Endodermal cell (in vitro differentiated cells): Measurements from ENCODE around the gene KIAA1671. TPM values are rescaled to one million over a fixed set of nuclear protein-coding genes. Genes with fewer than 3 reads are reported as not detected.

Source experiments
- DNase-seq: peaks from one replicate; pipeline ENCODE4 v3.0.0-alpha.2; 2017
- H3K27ac ChIP-seq: 2 replicates; pipeline ENCODE4 v1.5.1; 2013; ENCODE audit warnings: mild to moderate bottlenecking, low read depth, low read length, moderate library complexity
- H3K27me3 ChIP-seq: 2 replicates; pipeline ENCODE4 v1.6.1; 2013; ENCODE audit warnings: mild to moderate bottlenecking, low read length, moderate library complexity; ENCODE audit not compliant: insufficient read depth, control insufficient read depth, poor library complexity, severe bottlenecking
- H3K36me3 ChIP-seq: 2 replicates; pipeline ENCODE4 v1.7.0; 2013; ENCODE audit warnings: mild to moderate bottlenecking, low read length, moderate library complexity; ENCODE audit not compliant: control insufficient read depth, insufficient read depth
- H3K4me1 ChIP-seq: one replicate; pipeline ENCODE4 v1.7.0; 2013; ENCODE audit warnings: low read length; ENCODE audit not compliant: control insufficient read depth, insufficient read depth
- H3K4me3 ChIP-seq: 2 replicates; pipeline ENCODE4 v1.5.1; 2013; ENCODE audit warnings: mild to moderate bottlenecking, low read length, moderate library complexity
- H3K9ac ChIP-seq: 2 replicates; pipeline ENCODE4 v1.6.1; 2013; ENCODE audit warnings: mild to moderate bottlenecking, low read length, moderate library complexity; ENCODE audit not compliant: poor library complexity, severe bottlenecking; ENCODE audit errors: extremely low read depth
- H3K9me3 ChIP-seq: 2 replicates; pipeline ENCODE4 v1.6.1; 2013; ENCODE audit warnings: mild to moderate bottlenecking, low read length, moderate library complexity; ENCODE audit not compliant: control insufficient read depth
- H3K27ac Mint-ChIP-seq: 2 replicates; pipeline ENCODE4 v1.8.0; 2020; ENCODE audit warnings: mixed read lengths
- H3K27me3 Mint-ChIP-seq: 2 replicates; pipeline ENCODE4 v1.8.0; 2021; ENCODE audit warnings: mild to moderate bottlenecking, mixed read lengths; ENCODE audit not compliant: insufficient read depth
- H3K36me3 Mint-ChIP-seq: 2 replicates; pipeline ENCODE4 v1.8.0; 2020; ENCODE audit warnings: low read depth, mixed read lengths
- H3K4me1 Mint-ChIP-seq: 2 replicates; pipeline ENCODE4 v1.8.0; 2020; ENCODE audit warnings: mixed read lengths
- H3K4me3 Mint-ChIP-seq: 2 replicates; pipeline ENCODE4 v1.8.0; 2020; ENCODE audit warnings: mild to moderate bottlenecking, moderate library complexity, mixed read lengths
- H3K9me3 Mint-ChIP-seq: 2 replicates; pipeline ENCODE4 v1.8.0; 2020; ENCODE audit warnings: mild to moderate bottlenecking, mixed read lengths
- CTCF ChIP-seq: fragments of 200-600 bp; sonication (generic); conservative IDR thresholded peaks from 2 replicates; pipeline ENCODE4 v1.5.0; 2021; ENCODE audit warnings: antibody characterized with exemption, mild to moderate bottlenecking
- WGBS, 2 experiments: methylation state at CpG; one replicate each; pipeline versions ENCODE4 v1.1.5 to v1.1.7; 2013; ENCODE audit warnings: missing lambda C conversion rate in 2 of 2, mixed read lengths in 1 of 2; ENCODE audit not compliant: insufficient coverage in 1 of 2, insufficient read length in 1 of 2; 5-methylcytosine and 5-hydroxymethylcytosine counted together
- total RNA-seq, 2 donors: library from RNA; stranded (reverse); fragmentation: NEBNext Ultra II Directional in 1 of 2; extraction: Animal tissue kit (Norgen Biotek cat#: 25700) in 1 of 2; gene quantifications; 2 replicates in 1 of 2; 3 replicates in 1 of 2; pipeline ENCODE4 v1.2.1, GENCODE V29; 2021

Gene KIAA1671
- total RNA-seq, 2 donors from 2014 or later = 38.8 to 43.7 TPM

GRCh38 chr22:25197340-25197739 is 244.8 kb downstream of the KIAA1671 start:
- H3K36me3 Mint-ChIP-seq = peaks cover 20% of the 10 kb centered on the region
- 93 to 95% methylated on average over 3 to 4 of the region's 4 CpGs for WGBS, 2 experiments
- H3K4me3 ChIP-seq = no peak overlapping the region
- no peak overlapping the region for H3K9ac ChIP-seq
- DNase-seq = no peak
- H3K36me3 ChIP-seq = peaks cover 25% of the 10 kb centered on the region
- H3K4me1 Mint-ChIP-seq = no peaks in the 10 kb centered on the region
- no peak overlapping the region for H3K27ac ChIP-seq
- H3K27me3 ChIP-seq = no peaks in the 10 kb centered on the region
- TF ChIP-seq CTCF = no peak
- H3K9me3 ChIP-seq = no peaks in the 10 kb centered on the region
- no peaks in the 10 kb centered on the region for H3K27me3 Mint-ChIP-seq
- no peak overlapping the region for H3K27ac Mint-ChIP-seq
- no peaks in the 10 kb centered on the region for H3K9me3 Mint-ChIP-seq
- no peaks in the 10 kb centered on the region for H3K4me1 ChIP-seq
- H3K4me3 Mint-ChIP-seq = no peak overlapping the region

DNA sequence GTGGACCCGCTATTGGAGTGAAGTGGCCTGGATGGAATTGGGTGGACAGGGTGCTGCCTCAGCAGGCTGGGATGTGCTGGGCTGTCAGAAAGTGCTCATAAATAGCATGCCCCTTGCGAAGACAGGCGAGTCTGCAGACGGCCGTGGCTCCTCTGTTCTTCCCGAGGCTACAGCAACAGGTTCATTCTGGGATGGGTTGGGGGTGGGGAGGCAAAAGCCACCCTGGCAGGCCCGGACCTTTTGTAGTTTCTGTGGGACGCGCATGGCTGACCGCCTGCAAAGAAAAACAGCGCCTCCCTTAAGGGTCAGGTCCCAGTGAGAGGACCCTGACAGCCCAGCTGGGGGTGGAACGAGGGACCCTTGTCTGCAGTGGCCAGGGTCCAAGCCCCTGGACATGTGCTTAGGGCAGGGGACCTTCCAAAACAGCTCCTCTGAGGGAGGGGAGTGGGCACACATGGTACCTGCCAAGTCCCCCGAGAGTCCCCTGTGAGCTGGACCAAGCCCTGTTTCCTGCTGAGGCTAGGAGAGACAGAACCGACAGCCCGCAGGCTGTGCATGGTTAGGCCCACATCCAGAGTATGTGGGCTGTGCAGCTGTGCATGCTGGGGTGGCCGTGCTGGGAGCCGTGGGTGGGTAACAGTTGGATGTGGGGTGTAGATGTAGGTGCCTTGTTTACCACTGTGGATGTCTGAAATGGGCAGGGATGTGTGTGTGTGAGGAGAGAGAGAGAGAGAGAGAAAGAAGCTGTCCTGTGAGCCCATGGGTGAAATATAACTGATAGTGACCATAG is 247.4 kb downstream of the KIAA1671 start, which contains the start of gene CRYBB3:
Gene CRYBB3 (plus strand): TSS at position 128 of the 790 bp plus-strand sequence. CDS start 1,539 bp downstream, outside the sequence.
- Mint-ChIP-seq H3K4me3 (no peak within 1 kb of the TSS), H3K27ac (no peak within 1 kb of the TSS), H3K27me3 (no peaks in the 10 kb centered on the region), H3K4me1 (no peaks in the 10 kb centered on the region), H3K36me3 (peaks cover 15% of the 10 kb centered on the region), H3K9me3 (no peaks in the 10 kb centered on the region)
- Histone ChIP-seq H3K9ac (no peak within 1 kb of the TSS), H3K27ac (no peak within 1 kb of the TSS), H3K27me3 (no peaks in the 10 kb centered on the region), H3K4me1 (no peaks in the 10 kb centered on the region), H3K9me3 (no peaks in the 10 kb centered on the region), H3K4me3 (no peak within 1 kb of the TSS), H3K36me3 (peaks cover 17% of the 10 kb centered on the region)
- WGBS, 2 experiments = 86 to 92% methylated on average over 11 to 17 of the region's 17 CpGs
- no peak for DNase-seq
- no peak for TF ChIP-seq CTCF

DNA sequence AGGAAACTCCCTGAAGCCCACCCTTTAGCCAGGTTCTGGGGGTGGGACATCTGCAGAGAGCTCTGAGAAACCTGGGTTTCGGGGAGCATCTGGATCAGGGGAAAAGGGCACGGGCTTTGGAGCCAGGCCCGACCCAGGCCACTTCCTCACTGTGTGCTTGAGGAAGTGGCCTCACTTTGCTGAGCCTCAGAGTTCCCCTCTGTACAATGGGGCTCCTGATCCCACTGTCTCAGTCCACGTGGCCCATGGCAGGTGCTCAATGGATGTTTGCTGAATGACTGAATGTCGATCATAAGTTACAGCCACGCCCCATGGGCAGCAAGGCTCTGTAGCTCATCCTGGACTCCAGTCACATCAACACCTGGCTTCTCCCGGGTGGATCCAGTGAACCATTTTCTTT is 248.5 kb downstream of the KIAA1671 start:
- no peak for DNase-seq
- TF ChIP-seq CTCF = no peak

More for the DNA sequence above, 248.5 kb downstream of the KIAA1671 start:
- Mint-ChIP-seq H3K36me3 (peaks cover 16% of the 10 kb centered on the region), H3K4me1 (no peaks in the 10 kb centered on the region), H3K27ac (no peak overlapping the region), H3K9me3 (no peaks in the 10 kb centered on the region), H3K4me3 (no peak overlapping the region), H3K27me3 (no peaks in the 10 kb centered on the region)
- peaks cover 13% of the 10 kb centered on the region for H3K36me3 ChIP-seq
- no peaks in the 10 kb centered on the region for H3K27me3 ChIP-seq
- WGBS, 2 experiments = 90 to 98% methylated on average over 6 to 7 of the region's 7 CpGs
- H3K4me3 ChIP-seq = no peak overlapping the region
- H3K9me3 ChIP-seq = no peaks in the 10 kb centered on the region
- no peak overlapping the region for H3K27ac ChIP-seq
- H3K9ac ChIP-seq = no peak overlapping the region
- no peaks in the 10 kb centered on the region for H3K4me1 ChIP-seq
